Ovary (tissue), 9 donors: ENCODE data around the gene B4GALNT2. TPM values are rescaled to one million over a fixed set of nuclear protein-coding genes. Genes with fewer than 3 reads are reported as not detected.
A peak's percentile ranks its signal among the peaks of the same experiment; 100 is the strongest.

Experiments used
- DNase-seq, 5 donors: peaks; one replicate each; pipeline ENCODE4 v3.0.0-alpha.2; 2019 to 2020
- H3K27ac ChIP-seq, 2 donors: fragments of 200-600 bp; one replicate each; pipeline versions ENCODE4 v1.5.1 to v1.8.0; 2019 to 2022
- H3K27me3 ChIP-seq: fragments of 200-600 bp; one replicate; pipeline ENCODE4 v1.8.0; 2022
- H3K36me3 ChIP-seq: fragments of 200-600 bp; sonication (generic); one replicate; pipeline ENCODE4 v1.5.1; 2019
- H3K4me1 ChIP-seq: one replicate; pipeline ENCODE4 v1.8.1; 2013; ENCODE audit warnings: mild to moderate bottlenecking, moderate library complexity; ENCODE audit not compliant: insufficient read depth
- H3K4me3 ChIP-seq: fragments of 200-600 bp; sonication (generic); one replicate; pipeline ENCODE4 v1.5.1; 2017
- H3K9me3 ChIP-seq, 2 donors: fragments of 200-600 bp in 1 of 2; sonication (generic) in 1 of 2; one replicate each; pipeline versions ENCODE4 v1.5.1 to v1.8.1; 2013 to 2019; ENCODE audit warnings: mild to moderate bottlenecking in 1 of 2, moderate library complexity in 1 of 2
- EP300 ChIP-seq: sonication (generic); formaldehyde crosslinking; IDR thresholded peaks from one replicate; pipeline ENCODE4 v1.6.1; 2017; ENCODE audit warnings: antibody characterized with exemption
- POLR2A ChIP-seq: fragments of 450-650 bp; IDR thresholded peaks from one replicate; pipeline ENCODE4 v1.6.1; 2017; ENCODE audit warnings: antibody characterized with exemption, mild to moderate bottlenecking, moderate library complexity
- WGBS, 3 donors: extraction: QIAGEN DNeasy Blood & Tissue Kit in 1 of 3; methylation state at CpG; one replicate each; pipeline versions ENCODE4 v1.1.5 to v1.1.7; 2013 to 2017; 5-methylcytosine and 5-hydroxymethylcytosine counted together
- intact Hi-C, 4 donors: fragments of 100-400 bp; cut with DNase I; formaldehyde crosslinking; loops; one replicate each; pipeline versions ENCODE4 v1.11.0 to v1.15.1; 2022 to 2023
- polyA plus RNA-seq, 2 donors: library from polyadenylated mRNA; stranded (reverse); fragments of 200-250 nt in 1 of 2; fragments of 350-450 nt in 1 of 2; fragmentation: Illumina TruSeq in 1 of 2; extraction: RNeasy Lipid Tissue Mini Kit (QIAGEN cat#74804) in 1 of 2; gene quantifications; one replicate each; pipeline ENCODE4 v1.2.3, GENCODE V29; 2013 to 2014
- total RNA-seq, 7 donors: library from RNA; depleted of rRNA in 2 of 7; stranded (reverse); fragments of >200 nt in 2 of 7; fragmentation: NEBNext Ultra II Directional in 3 of 7; extraction: Animal tissue kit (Norgen Biotek cat#: 25700) in 3 of 7; gene quantifications; one replicate each; pipeline versions ENCODE4 v1.1.0 to v1.2.4, GENCODE V29; 2016 to 2023
- TF ChIP-seq, protein P1 (sequence below), 3 donors: fragments of 450-650 bp in 2 of 3; fragments of 200-600 bp in 1 of 3; IDR thresholded peaks; one replicate each; pipeline versions ENCODE4 v1.5.1 to v1.8.0; 2016 to 2022; ENCODE audit warnings: antibody characterized with exemption in 3 of 3, mild to moderate bottlenecking in 1 of 3
- donor health status: DM: no; HTN: no; CAD: no; lungs with moderate emphysema.
- donor health status: DM: no; HTN: no; CAD: no.
- donor health status: Bipolar disorder and iron deficiency.
- donor health status: DM: yes; HTN: yes; CAD: no.
- donor health status: DM: no; HTN: no; CAD: no.
- donor health status: DM: yes; HTN: yes; CAD: no.

The B4GALNT2 gene
- total and polyA plus RNA-seq, 9 donors: under 0.01 to 0.03 (median 0.03) TPM; not detected in 5

DNA sequence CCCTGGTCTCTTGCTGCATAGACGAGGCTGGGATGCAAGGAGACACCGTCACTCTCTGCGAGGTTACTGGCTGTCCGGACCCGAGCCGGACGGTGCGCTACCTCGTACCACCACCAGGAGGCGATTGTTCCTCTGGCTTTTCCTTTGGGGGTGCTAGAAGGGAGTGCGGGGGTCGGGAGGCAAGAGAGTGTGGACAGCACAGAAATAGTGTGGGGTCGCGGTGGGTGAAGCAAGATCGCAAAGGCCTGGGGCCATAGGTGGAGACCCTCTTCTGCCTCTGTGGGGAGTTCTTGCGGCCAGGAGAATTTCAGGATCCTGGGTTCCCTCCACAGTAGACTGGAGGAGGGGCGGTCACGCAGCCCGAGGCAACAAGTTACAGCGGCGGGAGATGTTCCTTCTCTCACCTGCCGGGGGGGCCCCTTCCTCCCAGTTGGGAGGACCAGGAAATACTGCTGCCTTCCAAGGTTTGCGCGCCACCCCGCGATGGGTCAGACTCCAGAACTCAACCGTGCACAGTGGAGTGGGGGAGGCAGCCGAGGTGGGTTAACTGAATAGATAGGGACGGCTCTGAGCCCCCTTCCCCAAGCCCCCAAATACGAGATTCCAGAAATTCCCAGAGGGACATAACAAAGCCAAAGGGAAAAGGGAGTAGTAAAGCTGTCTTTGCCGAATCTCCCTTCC, 91.1 kb downstream of the B4GALNT2 start:
- Histone ChIP-seq H3K9me3 (no peaks in the 10 kb centered on the region), H3K4me1 (peaks cover 3% of the 10 kb centered on the region), H3K27me3 (peaks cover 2% of the 10 kb centered on the region), H3K36me3 (no peaks in the 10 kb centered on the region), H3K27ac (no peak overlapping the region), H3K4me3 (no peak overlapping the region)
- peak in 4 of 5 donors; percentile 41 to 62 (median 52) for DNase-seq
- intact Hi-C loops: loop anchor here in 1 of 4 donors (10.0 kb wide), 1 partner anchor 49 kb away; no protein-coding TSS in a partner anchor
- 1 to 4% (median 3%) methylated on average over 31 of the region's 31 CpGs for WGBS, 3 donors
- no peak for TF ChIP-seq POLR2A
- TF ChIP-seq EP300: no peak
- TF ChIP-seq, protein P1, sequence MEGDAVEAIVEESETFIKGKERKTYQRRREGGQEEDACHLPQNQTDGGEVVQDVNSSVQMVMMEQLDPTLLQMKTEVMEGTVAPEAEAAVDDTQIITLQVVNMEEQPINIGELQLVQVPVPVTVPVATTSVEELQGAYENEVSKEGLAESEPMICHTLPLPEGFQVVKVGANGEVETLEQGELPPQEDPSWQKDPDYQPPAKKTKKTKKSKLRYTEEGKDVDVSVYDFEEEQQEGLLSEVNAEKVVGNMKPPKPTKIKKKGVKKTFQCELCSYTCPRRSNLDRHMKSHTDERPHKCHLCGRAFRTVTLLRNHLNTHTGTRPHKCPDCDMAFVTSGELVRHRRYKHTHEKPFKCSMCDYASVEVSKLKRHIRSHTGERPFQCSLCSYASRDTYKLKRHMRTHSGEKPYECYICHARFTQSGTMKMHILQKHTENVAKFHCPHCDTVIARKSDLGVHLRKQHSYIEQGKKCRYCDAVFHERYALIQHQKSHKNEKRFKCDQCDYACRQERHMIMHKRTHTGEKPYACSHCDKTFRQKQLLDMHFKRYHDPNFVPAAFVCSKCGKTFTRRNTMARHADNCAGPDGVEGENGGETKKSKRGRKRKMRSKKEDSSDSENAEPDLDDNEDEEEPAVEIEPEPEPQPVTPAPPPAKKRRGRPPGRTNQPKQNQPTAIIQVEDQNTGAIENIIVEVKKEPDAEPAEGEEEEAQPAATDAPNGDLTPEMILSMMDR (IDR thresholded peaks at IDR 0.05): peak; percentile 8 to 38 (median 38)

DNA sequence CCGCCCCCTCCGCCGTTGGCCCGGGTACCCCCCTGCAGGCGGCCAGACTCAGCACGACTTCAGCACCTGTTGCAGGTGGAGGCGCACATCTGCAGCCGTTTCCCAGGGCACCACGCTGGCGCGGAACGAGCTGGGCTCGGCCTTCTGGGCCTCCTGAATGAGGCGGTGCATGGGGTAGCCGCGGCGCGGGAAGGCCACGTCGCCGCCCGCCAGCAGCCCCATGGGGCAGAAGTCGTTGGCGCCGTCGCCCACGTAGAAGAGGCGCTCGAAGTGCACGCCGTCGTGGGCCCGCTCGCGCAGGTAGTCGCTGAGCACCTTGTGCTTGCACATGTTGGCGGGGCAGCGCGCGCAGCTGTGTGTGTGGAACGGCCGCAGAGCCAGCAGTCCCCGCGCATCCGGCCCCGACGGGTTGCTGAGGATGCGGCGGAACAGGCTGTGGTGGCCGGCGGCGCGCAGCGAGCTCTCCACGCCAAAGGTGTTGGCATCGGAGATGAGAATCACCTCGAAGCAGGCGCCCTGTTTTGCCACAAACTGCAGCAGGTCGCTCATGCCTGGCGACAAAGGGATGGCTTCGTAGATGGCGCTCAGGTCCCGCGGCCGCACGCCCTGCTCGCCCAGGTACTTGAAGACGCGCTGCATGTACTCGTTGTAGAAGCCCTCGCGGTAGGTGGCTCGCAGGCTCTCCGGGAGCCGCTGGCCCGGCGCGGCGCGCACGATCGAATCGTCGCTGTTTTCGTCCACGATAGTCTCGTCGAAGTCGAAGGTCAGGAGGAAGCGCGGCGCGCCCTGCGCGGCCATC, 91.8 kb downstream of the B4GALNT2 start:
- Histone ChIP-seq H3K4me3 (no peak overlapping the region), H3K27ac (no peak overlapping the region), H3K4me1 (peaks cover 3% of the 10 kb centered on the region), H3K9me3 (no peaks in the 10 kb centered on the region), H3K36me3 (no peaks in the 10 kb centered on the region), H3K27me3 (peaks cover 2% of the 10 kb centered on the region)
- WGBS, 3 donors: 0 to 1% (median 1%) methylated on average over 63 to 95 of the region's 95 CpGs
- TF ChIP-seq, protein P1 (IDR thresholded peaks at IDR 0.05): no peak
- no peak for TF ChIP-seq EP300
- no peak for TF ChIP-seq POLR2A
- no peak for DNase-seq
- intact Hi-C loops: loop anchor here in 1 of 4 donors (10.0 kb wide), 1 partner anchor 50 kb away; no protein-coding TSS in a partner anchor

DNA sequence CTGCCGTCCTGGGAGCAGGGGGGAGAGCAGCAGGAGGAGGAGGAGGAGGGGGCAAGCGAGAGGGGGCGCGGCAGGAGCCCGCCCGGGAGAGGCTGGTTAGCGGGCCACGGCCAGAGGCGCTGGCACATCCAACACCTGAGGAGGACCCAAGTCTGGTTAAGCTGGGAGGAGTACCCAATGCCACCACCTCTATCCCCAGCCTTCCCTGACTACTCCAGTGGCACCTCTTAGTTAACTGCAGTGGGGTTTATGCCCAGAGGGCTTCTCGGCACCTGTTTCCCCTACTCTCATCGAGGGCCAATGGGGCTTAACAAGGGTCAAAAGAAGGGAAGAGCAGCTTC, 92.4 kb downstream of the B4GALNT2 start:
- H3K36me3 ChIP-seq: no peaks in the 10 kb centered on the region
- intact Hi-C loops: loop anchor here in 1 of 4 donors (10.0 kb wide), 1 partner anchor 50 kb away; no protein-coding TSS in a partner anchor
- no peak overlapping the region for H3K27ac ChIP-seq
- peaks cover 2% of the 10 kb centered on the region for H3K27me3 ChIP-seq
- peaks cover 3% of the 10 kb centered on the region for H3K4me1 ChIP-seq
- H3K9me3 ChIP-seq: no peaks in the 10 kb centered on the region
- TF ChIP-seq EP300 (no peak), POLR2A (no peak)
- TF ChIP-seq, protein P1 (IDR thresholded peaks at IDR 0.05): no peak
- no peak overlapping the region for H3K4me3 ChIP-seq
- no peak for DNase-seq
- 14 to 51% (median 16%) methylated on average over 3 to 11 of the region's 11 CpGs for WGBS, 3 donors

GRCh38 chr17:49225554-49226236, 93.1 kb downstream of the B4GALNT2 start:
- Histone ChIP-seq H3K36me3 (no peaks in the 10 kb centered on the region), H3K9me3 (no peaks in the 10 kb centered on the region), H3K27ac (no peak overlapping the region), H3K4me1 (peaks cover 3% of the 10 kb centered on the region), H3K27me3 (peaks cover 2% of the 10 kb centered on the region), H3K4me3 (no peak overlapping the region)
- TF ChIP-seq POLR2A: no peak
- TF ChIP-seq EP300: no peak
- TF ChIP-seq, protein P1 (IDR thresholded peaks at IDR 0.05): no peak
- WGBS, 3 donors: 64 to 67% (median 66%) methylated on average over 8 of the region's 8 CpGs
- intact Hi-C loops: loop anchor here in 1 of 4 donors (10.0 kb wide), 1 partner anchor 51 kb away; no protein-coding TSS in a partner anchor
- DNase-seq: no peak
